Stimulated activated CD8-positive, alpha-beta memory T cell treated with anti-CD3 and anti-CD28 coated beads, Interleukin-12 subunit alpha, Interleukin-12 subunit beta, amount 100 ng/mL, for 4 hours (primary cell): ENCODE results near the gene ITGB5.
"Not testable (repeated sequence)": the region's sequence is repeated elsewhere in the genome, so short reads cannot be mapped to it uniquely, and the experiment has no call there.

Experiments
- DNase-seq: peaks from one replicate; pipeline ENCODE4 v3.0.0-alpha.2; 2020; ENCODE audit warnings: low read depth

The ITGB5 gene

GRCh38 chr3:124786511-124787241 lies 100.5 kb downstream of the ITGB5 start:
- DNase-seq: no peak

GRCh38 chr3:124785973-124786372 lies 101.2 kb downstream of the ITGB5 start:
- no peak for DNase-seq

- DNase-seq: no peak
These were observed 102.3 kb downstream of the ITGB5 start for GRCh38 chr3:124784686-124785382.

GRCh38 chr3:124783696-124784095 lies 103.5 kb downstream of the ITGB5 start:
- DNase-seq: no peak

GRCh38 chr3:124782377-124782712 lies 104.8 kb downstream of the ITGB5 start:
- not testable (repeated sequence) for DNase-seq

GRCh38 chr3:124781476-124782376 lies 105.4 kb downstream of the ITGB5 start:
- DNase-seq: no peak

- no peak for DNase-seq
These were observed 106.2 kb downstream of the ITGB5 start for GRCh38 chr3:124780761-124781475.

GRCh38 chr3:124780356-124780755 lies 106.8 kb downstream of the ITGB5 start:
- no peak for DNase-seq

- DNase-seq: no peak
These were observed 107.4 kb downstream of the ITGB5 start for GRCh38 chr3:124779751-124780191.

GRCh38 chr3:124779116-124779515 lies 108.0 kb downstream of the ITGB5 start:
- DNase-seq: no peak

GRCh38 chr3:124777762-124778470 lies 109.2 kb downstream of the ITGB5 start:
- no peak for DNase-seq

- no peak for DNase-seq
These were observed 110.3 kb downstream of the ITGB5 start for GRCh38 chr3:124776856-124777255.

- DNase-seq: no peak
These were observed 111.3 kb downstream of the ITGB5 start for GRCh38 chr3:124775877-124776276.

- DNase-seq: no peak
These were observed 112.2 kb downstream of the ITGB5 start for GRCh38 chr3:124774841-124775402.

GRCh38 chr3:124774327-124774718 lies 112.8 kb downstream of the ITGB5 start:
- DNase-seq: no peak

- no peak for DNase-seq
These were observed 113.5 kb downstream of the ITGB5 start for GRCh38 chr3:124773351-124774326.

- DNase-seq: no peak
These were observed 114.9 kb downstream of the ITGB5 start for GRCh38 chr3:124772081-124772831.

- DNase-seq: no peak
These were observed 116.1 kb downstream of the ITGB5 start for GRCh38 chr3:124771083-124771445.
